Neuronal stem cell (in vitro differentiated cells): ENCODE data around the gene GSC2.

Experiments
- DNase-seq: peaks from one replicate; pipeline ENCODE4 v3.0.0-alpha.2; 2013; ENCODE audit warnings: low spot score
- H2AFZ ChIP-seq: one replicate; pipeline ENCODE4 v1.6.1; 2013; ENCODE audit warnings: mild to moderate bottlenecking, low read length, inconsistent platforms
- H2AK5ac ChIP-seq: 2 replicates; pipeline ENCODE4 v1.6.1; 2013; ENCODE audit warnings: low read depth, mild to moderate bottlenecking, inconsistent platforms, low read length, moderate library complexity, mixed read lengths
- H2BK120ac ChIP-seq: 2 replicates; pipeline ENCODE4 v1.6.1; 2013; ENCODE audit warnings: low read depth, mild to moderate bottlenecking, inconsistent platforms, low read length, moderate library complexity, mixed read lengths
- H2BK12ac ChIP-seq: one replicate; pipeline ENCODE4 v1.6.1; 2013; ENCODE audit warnings: low read length, inconsistent platforms
- H2BK15ac ChIP-seq: 2 replicates; pipeline ENCODE4 v1.6.1; 2013; ENCODE audit warnings: mild to moderate bottlenecking, low read length, inconsistent platforms, mixed read lengths
- H2BK5ac ChIP-seq: one replicate; pipeline ENCODE4 v1.6.1; 2013; ENCODE audit warnings: inconsistent platforms, mild to moderate bottlenecking, low read length, moderate library complexity
- H3K14ac ChIP-seq: one replicate; pipeline ENCODE4 v1.6.1; 2013; ENCODE audit warnings: low read length, inconsistent platforms
- H3K18ac ChIP-seq: 2 replicates; pipeline ENCODE4 v1.6.1; 2013; ENCODE audit warnings: low read length, inconsistent platforms
- H3K23ac ChIP-seq: 2 replicates; pipeline ENCODE4 v1.6.1; 2013; ENCODE audit warnings: low read depth, mild to moderate bottlenecking, mixed read lengths, low read length, inconsistent platforms; ENCODE audit not compliant: poor library complexity
- H3K27ac ChIP-seq: replicated peaks from 3 replicates; pipeline ENCODE4 v1.5.1; 2013; ENCODE audit warnings: low read length, inconsistent platforms
- H3K27me3 ChIP-seq, 3 experiments: 2 replicates each; pipeline ENCODE4 v1.6.1; 2013; ENCODE audit warnings: low read length in 3 of 3, mild to moderate bottlenecking in 2 of 3, inconsistent platforms in 1 of 3, low read depth in 1 of 3, mixed read lengths in 1 of 3, moderate library complexity in 1 of 3; ENCODE audit not compliant: control insufficient read depth in 3 of 3, insufficient read depth in 3 of 3
- H3K36me3 ChIP-seq, 2 donors: replicated peaks in 1 of 2; 2 replicates each; pipeline ENCODE4 v1.6.1; 2013; ENCODE audit warnings: low read length in 2 of 2; ENCODE audit not compliant: control insufficient read depth in 2 of 2, insufficient read depth in 2 of 2
- H3K4ac ChIP-seq: 2 replicates; pipeline ENCODE4 v1.6.1; 2013; ENCODE audit warnings: inconsistent platforms, mild to moderate bottlenecking, low read length, moderate library complexity
- H3K4me1 ChIP-seq, 2 donors: 1 replicate in 1 of 2; 2 replicates in 1 of 2; pipeline ENCODE4 v1.6.1; 2013; ENCODE audit warnings: low read length in 2 of 2, low read depth in 1 of 2; ENCODE audit not compliant: control insufficient read depth in 2 of 2, insufficient read depth in 1 of 2
- H3K4me2 ChIP-seq: one replicate; pipeline ENCODE4 v1.6.1; 2013; ENCODE audit warnings: mild to moderate bottlenecking, low read length, inconsistent platforms; ENCODE audit not compliant: insufficient read depth, poor library complexity, severe bottlenecking
- H3K4me3 ChIP-seq, 2 donors: 2 replicates each; pipeline ENCODE4 v1.5.1; 2013; ENCODE audit warnings: low read length in 2 of 2, mild to moderate bottlenecking in 2 of 2, inconsistent platforms in 1 of 2, moderate library complexity in 1 of 2
- H3K79me1 ChIP-seq: one replicate; pipeline ENCODE4 v1.6.1; 2013; ENCODE audit warnings: low read depth, mild to moderate bottlenecking, inconsistent platforms, low read length, moderate library complexity
- H3K9ac ChIP-seq: one replicate; pipeline ENCODE4 v1.6.1; 2013; ENCODE audit warnings: mild to moderate bottlenecking, low read depth, low read length, inconsistent platforms; ENCODE audit not compliant: poor library complexity
- H3K9me3 ChIP-seq, 2 donors: replicated peaks in 1 of 2; 2 replicates each; pipeline versions ENCODE3 to v1.6.1; 2013; ENCODE audit warnings: low read length in 2 of 2, mild to moderate bottlenecking in 2 of 2, inconsistent platforms in 1 of 2, low read depth in 1 of 2, mixed read lengths in 1 of 2, moderate library complexity in 1 of 2; ENCODE audit not compliant: control insufficient read depth in 2 of 2, insufficient read depth in 1 of 2
- H4K8ac ChIP-seq: one replicate; pipeline ENCODE4 v1.6.1; 2013; ENCODE audit warnings: low read depth, mild to moderate bottlenecking, inconsistent platforms, low read length, moderate library complexity
- H4K91ac ChIP-seq: one replicate; pipeline ENCODE4 v1.6.1; 2013; ENCODE audit warnings: low read length, low read depth, mild to moderate bottlenecking, inconsistent platforms; ENCODE audit not compliant: poor library complexity
- WGBS, 2 donors: extraction: QIAGEN DNeasy Blood & Tissue Kit; methylation state at CpG; one replicate each; pipeline ENCODE4 v1.1.7; 2013; ENCODE audit warnings: missing lambda C conversion rate in 2 of 2, mixed read lengths in 1 of 2; ENCODE audit not compliant: insufficient read length in 2 of 2, insufficient replicate concordance in 1 of 2; ENCODE audit errors: extremely low coverage in 2 of 2; 5-methylcytosine and 5-hydroxymethylcytosine counted together

GSC2 gene

DNA sequence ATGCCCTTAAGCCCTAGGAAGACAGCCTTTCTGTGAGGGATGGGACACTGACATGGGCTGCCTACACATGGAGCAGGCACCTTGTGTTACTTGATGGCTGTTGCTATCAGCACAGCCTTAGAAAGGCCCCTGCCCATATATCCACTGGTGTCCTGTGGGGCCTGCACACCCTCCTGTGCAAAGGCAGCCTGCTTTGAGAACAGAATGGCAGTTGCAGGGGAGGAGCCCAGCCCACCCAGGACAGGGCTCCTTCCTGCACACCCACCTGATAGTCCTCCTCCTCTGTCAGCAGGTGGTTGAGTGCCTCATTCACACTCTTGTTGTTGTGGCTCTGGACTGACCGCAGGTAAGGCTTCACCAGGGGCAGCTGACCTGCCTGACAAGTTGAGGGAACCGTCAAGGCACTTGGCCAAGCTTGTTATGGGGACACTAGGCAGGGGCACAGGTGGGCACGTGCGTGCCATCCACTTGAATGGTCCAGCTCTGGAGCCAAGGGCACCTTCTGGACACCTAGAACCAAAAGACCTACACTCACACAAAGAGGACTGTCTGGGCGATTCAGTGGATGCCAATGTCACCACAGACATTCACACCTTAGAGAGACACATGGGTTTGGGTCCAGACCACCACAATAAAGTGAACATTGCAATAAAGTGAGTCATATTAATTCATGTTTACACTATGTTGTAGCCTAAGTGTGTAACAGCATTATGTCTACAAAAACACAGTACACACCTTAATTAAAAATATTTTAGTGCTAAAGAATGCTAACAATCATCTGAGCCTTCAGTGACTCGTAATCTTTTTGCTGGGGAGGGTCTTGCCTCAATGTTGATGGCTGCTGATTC is 37.8 kb upstream of the GSC2 start:
- Histone ChIP-seq H3K18ac (no peak overlapping the region), H2AK5ac (no peak overlapping the region), H3K27me3 (no peaks in the 10 kb centered on the region), H3K4ac (no peak overlapping the region), H4K91ac (no peak overlapping the region), H2BK120ac (no peak overlapping the region), H3K4me1 (no peaks in the 10 kb centered on the region), H2BK15ac (no peak overlapping the region), H3K4me2 (no peak overlapping the region), H2BK12ac (no peak overlapping the region), H2AFZ (no peak overlapping the region), H3K14ac (peak overlapping the region; percentile 56), H4K8ac (no peak overlapping the region), H3K9me3 (no peaks in the 10 kb centered on the region), H3K4me3 (peak overlapping the region in 1 of 2 donors; percentile 49), H3K9ac (no peak overlapping the region), H3K79me1 (no peaks in the 10 kb centered on the region), H3K23ac (no peak overlapping the region), H2BK5ac (no peak overlapping the region), H3K27ac (no peak overlapping the region), H3K36me3 (peaks cover 1 to 3% of the 10 kb centered on the region in 2 donors)
- whole genome bisulfite sequencing, 2 donors: no CpG with 5 or more reads among the region's 6 CpGs
- DNase-seq: no peak

DNA sequence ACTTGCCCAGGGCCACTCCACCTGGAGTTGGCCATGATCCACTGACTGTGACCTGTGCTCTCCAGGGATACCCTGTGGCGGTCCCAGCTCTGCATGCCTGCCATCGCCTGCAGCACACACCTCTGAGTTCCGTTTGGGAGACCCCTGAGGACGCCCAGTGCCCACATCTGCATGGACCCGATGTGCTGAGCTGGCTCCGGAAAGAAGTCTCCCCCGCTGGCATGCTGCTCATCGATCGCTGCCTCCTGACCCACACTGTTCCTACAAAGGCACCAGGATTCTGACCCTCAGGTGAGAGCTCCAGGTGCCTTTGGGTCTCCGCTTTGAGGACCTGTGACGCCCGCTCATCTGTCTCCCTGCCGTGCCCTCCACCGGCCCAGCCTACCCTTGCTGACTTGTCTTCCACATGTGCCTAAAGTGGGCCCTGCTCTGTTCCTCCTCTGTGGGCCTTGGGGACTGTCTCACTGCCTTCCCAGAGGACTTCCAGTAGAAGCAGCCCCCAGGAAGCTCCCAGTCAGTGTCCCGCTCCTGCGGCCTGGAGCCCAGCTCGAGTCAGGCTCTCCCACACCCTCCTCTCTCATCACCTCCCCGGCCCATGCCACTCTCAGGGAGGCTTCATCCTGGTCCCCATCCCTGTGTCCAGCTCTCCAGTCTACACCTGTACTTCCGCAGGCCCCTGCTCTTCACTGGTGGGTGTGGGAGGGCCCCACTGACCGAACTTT is 34.3 kb upstream of the GSC2 start:
- Histone ChIP-seq H4K91ac (no peak overlapping the region), H2BK12ac (no peak overlapping the region), H2BK120ac (no peak overlapping the region), H3K14ac (no peak overlapping the region), H3K4ac (no peak overlapping the region), H3K4me1 (peaks cover 6% of the 10 kb centered on the region in 2 donors), H2AFZ (no peak overlapping the region), H3K27me3 (no peaks in the 10 kb centered on the region), H3K4me2 (no peak overlapping the region), H2AK5ac (no peak overlapping the region), H3K9ac (no peak overlapping the region), H2BK5ac (no peak overlapping the region), H4K8ac (no peak overlapping the region), H3K27ac (no peak overlapping the region), H3K36me3 (peaks cover 0 to 2% of the 10 kb centered on the region in 2 donors), H3K4me3 (no peak overlapping the region), H3K9me3 (peaks cover 0 to 1% of the 10 kb centered on the region in 2 donors), H3K23ac (peak overlapping the region; percentile 25), H3K79me1 (no peaks in the 10 kb centered on the region), H2BK15ac (no peak overlapping the region), H3K18ac (no peak overlapping the region)
- WGBS, 2 donors: no CpG with 5 or more reads among the region's 20 CpGs
- DNase-seq: no peak

DNA sequence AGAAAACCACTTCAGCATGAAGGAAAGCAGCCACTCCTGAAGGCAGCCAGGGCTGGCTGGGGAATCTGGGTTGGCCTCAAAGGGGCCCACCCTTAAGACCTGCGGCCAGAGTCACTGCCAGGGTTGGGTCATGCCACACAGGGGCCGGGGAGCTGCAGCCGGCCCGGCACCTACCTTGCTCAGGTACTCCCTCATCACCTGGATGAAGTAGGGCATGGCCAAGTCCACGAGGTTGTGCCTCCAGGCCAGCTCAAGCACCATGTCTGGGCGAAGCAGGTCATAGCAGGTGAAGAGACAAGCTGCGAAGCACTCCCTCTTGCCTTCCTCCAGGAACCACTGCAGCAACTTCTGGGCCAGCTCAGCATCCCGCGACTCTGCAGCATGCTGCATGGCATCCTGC is 33.1 kb upstream of the GSC2 start:
- H2BK12ac ChIP-seq: no peak overlapping the region
- H3K36me3 ChIP-seq: peaks cover 0 to 2% of the 10 kb centered on the region in 2 donors
- H4K8ac ChIP-seq: no peak overlapping the region
- H3K18ac ChIP-seq: no peak overlapping the region
- H3K9ac ChIP-seq: no peak overlapping the region
- peaks cover 6% of the 10 kb centered on the region in 2 donors for H3K4me1 ChIP-seq
- H3K79me1 ChIP-seq: no peaks in the 10 kb centered on the region
- H2BK5ac ChIP-seq: no peak overlapping the region
- H3K14ac ChIP-seq: no peak overlapping the region
- WGBS, 2 donors: no CpG with 5 or more reads among the region's 9 CpGs
- H2BK120ac ChIP-seq: no peak overlapping the region
- H3K4me2 ChIP-seq: no peak overlapping the region
- H3K23ac ChIP-seq: peak overlapping the region; percentile 52
- peaks cover 0 to 1% of the 10 kb centered on the region in 2 donors for H3K9me3 ChIP-seq
- peak overlapping the region in 1 of 2 donors; percentile 38 for H3K4me3 ChIP-seq
- peak overlapping the region; percentile 19 for H2AK5ac ChIP-seq
- no peaks in the 10 kb centered on the region for H3K27me3 ChIP-seq
- H4K91ac ChIP-seq: no peak overlapping the region
- no peak overlapping the region for H2BK15ac ChIP-seq
- H3K27ac ChIP-seq: no peak overlapping the region
- no peak overlapping the region for H2AFZ ChIP-seq
- no peak overlapping the region for H3K4ac ChIP-seq
- DNase-seq: no peak
